Measurements from ENCODE around the gene BCL6.

BCL6 gene

GRCh38 chr3:187745201-187746058 is at the start of gene BCL6:
TSS of gene BCL6 (minus strand) at chr3:187745468. CDS start at chr3:187733693, 11,775 bp downstream.
- DNase-seq (ENCODE audit: low read depth) = peak; percentile 93

DNA sequence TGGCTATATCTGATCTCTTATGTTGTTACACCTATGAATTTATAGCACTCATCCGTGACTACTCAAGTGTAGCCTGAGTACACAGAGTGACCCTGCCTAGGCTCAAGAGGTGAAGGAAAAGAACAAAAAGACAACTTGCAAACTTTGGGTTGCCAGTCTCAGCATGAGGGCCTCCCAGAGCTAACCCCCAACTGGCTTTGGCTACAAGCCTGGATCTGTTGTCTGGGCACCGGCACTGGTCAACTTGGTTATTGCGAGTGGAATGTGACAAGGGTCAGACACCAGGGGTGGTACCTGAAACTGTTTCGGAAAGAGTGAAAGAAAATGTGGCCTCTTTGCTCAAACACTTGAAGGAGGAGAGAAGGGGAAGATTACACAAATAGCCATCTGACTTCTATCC is 49.5 kb upstream of the BCL6 start:
- DNase-seq (ENCODE audit: low read depth) = no peak

DNA sequence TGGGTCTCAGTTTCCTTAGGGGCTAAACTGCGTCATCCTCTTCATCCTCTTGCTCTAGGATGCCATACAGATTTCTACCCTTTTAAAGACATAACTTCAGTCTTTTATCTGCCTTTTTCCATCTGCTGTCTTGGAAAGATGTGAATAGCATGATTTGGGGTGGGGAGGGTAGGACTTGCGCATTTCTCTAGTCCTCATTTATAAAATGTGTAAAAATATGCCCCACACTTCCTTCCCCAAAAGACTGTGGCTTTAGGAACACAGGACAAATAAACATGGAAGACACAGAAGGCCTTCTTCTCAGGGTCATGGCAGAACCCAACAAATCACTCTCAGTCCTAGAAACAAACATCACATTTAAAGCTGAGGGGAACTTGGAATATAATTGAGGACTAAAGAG is 48.4 kb upstream of the BCL6 start:
- DNase-seq (ENCODE audit: low read depth) = no peak

DNA sequence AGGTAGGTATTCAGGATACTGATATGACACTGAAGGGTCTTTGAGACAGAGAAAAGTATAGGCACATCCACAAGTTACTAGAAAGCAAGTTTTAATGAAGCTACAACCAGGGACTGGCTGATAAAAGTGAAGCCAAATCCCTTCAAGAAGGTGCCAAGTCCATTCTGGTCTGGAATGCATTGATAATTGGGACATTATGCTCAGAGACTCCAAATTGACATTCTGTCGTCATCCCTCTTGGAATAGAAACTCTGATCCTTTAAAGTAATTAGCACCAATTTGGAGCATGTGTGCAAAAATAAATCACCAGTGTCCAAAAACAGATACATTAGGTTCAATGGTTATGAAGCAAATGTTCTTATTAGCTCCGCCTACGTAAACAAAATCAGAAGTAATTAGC is 47.3 kb upstream of the BCL6 start:
- no peak for DNase-seq (ENCODE audit: low read depth)

- DNase-seq (ENCODE audit: low read depth) = no peak
These were observed 44.6 kb upstream of the BCL6 start for GRCh38 chr3:187789872-187790271.

GRCh38 chr3:187788984-187789857 is 44.0 kb upstream of the BCL6 start:
- no peak for DNase-seq (ENCODE audit: low read depth)

- DNase-seq (ENCODE audit: low read depth) = no peak
These were observed 37.8 kb upstream of the BCL6 start for GRCh38 chr3:187783098-187783497.

DNA sequence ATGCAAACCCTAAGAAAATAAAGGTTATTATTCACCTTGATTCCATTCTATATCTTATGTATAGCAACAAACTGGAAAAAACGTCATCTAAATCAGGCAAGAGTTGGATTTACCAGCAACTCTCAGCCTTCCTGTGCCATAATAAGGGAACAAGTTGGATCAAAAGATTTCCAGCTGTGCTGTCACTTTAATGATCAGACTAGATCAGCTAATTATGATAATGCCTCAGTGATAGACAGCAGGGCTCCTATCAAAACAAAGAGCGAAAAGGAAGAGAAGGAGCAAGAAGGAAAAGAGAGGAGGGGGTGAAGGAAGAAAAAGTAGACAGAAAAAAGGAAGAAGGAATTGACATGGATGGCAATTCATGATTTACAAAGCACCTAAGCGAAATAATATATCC is 36.7 kb upstream of the BCL6 start:
- no peak for DNase-seq (ENCODE audit: low read depth)

GRCh38 chr3:187781001-187781400 is 35.7 kb upstream of the BCL6 start:
- DNase-seq (ENCODE audit: low read depth) = no peak

DNA sequence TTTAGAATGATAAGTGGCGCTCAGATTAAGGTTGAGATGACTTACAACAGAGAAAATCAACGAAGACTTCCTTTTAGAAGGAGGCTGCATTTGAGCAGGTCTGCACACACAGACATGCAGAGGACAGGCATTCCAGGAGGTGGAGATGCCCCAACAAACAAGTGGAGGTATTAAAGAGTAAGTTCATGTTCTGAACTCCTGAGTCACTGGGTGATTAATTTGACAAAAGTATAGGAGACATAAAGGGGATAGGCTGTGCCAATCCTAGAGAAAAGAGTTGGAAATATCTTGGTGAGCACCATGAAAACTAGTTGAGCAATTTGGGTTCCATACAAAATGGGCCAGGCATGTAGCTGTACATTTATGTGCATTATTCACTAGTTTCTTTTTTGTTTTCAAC is 33.5 kb upstream of the BCL6 start:
- DNase-seq (ENCODE audit: low read depth) = no peak

DNA sequence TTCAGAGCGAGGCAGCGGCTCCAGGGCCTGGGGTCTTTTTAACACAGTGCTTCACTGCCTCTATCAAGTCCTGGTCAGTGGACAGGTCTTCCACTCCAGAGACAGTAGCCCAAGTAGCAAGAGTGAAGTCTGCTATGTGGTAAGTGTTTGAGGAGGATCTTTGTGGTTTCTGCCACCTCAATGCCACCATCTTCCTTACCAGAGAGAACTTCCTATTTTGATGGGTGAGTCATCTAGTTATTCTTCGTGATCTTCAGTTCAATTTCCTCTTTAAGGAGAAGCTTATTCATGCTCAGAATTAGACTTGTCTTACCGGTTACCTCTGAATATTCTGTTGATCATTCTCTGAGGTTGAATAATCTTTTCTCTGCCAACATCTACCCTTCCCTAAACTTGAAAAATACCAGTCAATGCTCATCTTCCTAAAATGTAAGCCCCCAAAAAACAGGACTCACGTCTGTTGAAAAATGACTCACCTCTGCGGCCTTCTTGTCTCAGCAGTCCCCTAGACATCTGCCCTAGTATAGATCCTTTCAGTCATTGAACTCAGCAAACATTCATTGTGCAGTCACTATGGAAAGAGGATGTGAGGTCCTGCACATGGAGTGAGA is 32.2 kb upstream of the BCL6 start:
- DNase-seq (ENCODE audit: low read depth) = no peak

GRCh38 chr3:187775549-187775948 is 30.3 kb upstream of the BCL6 start:
- no peak for DNase-seq (ENCODE audit: low read depth)

GRCh38 chr3:187774185-187774789 is 29.0 kb upstream of the BCL6 start:
- DNase-seq (ENCODE audit: low read depth) = no peak

- no peak for DNase-seq (ENCODE audit: low read depth)
These were observed 28.2 kb upstream of the BCL6 start for GRCh38 chr3:187773233-187774184.

DNA sequence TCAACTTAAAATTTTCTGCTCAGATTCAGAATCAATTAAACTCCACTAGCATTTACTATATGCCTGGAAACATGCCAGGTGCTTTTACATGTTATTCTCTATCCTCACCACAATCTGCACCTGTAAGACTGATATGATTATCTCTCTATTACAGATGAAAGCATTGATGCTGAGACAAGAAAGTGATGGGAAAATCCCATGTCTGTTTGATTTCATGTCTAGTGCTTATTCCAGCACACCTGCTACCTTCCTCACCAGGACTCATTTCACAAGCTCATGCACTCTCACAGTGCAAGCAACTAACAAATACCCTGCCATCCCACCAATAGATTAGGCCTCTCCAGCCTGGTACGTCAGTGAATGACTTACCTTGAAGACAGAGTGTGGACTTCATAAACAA is 25.0 kb upstream of the BCL6 start:
- DNase-seq (ENCODE audit: low read depth) = no peak

GRCh38 chr3:187769771-187770170 is 24.5 kb upstream of the BCL6 start:
- DNase-seq (ENCODE audit: low read depth) = no peak

DNA sequence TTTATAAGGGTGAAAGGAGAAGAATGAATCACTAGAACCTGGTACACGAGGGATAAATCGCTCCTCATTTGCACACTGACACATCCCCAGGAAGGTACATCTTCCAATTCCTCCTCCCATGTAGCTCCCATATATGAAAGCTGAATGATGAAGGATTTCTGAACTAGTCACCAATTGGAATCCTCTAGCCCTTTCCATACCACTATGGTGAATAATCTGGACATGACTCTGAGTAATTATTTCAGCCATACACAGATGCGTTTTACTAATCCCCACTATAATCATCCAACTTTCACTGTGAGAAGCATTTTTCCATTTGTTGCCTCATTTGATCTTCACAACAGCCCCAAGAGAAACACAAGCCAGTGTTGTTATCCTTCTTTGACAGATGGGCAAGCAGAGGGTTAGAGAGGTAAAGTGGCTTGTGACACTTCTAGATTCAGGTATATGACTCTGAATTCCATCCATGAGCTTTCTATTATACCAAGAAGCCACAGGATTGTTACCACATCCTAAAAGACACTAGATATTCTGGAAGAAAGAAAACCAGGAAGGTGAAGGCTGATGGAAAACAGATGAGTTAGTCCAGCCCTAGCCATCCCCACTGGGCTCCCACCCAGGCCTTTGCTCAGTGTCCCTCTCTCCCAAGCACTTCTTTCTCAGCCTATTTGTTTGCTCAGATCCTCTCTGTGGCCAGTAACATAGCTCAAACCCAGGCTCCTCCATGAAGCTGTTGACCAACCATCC is 22.2 kb upstream of the BCL6 start:
- DNase-seq (ENCODE audit: low read depth) = no peak

- no peak for DNase-seq (ENCODE audit: low read depth)
These were observed 20.1 kb upstream of the BCL6 start for GRCh38 chr3:187765342-187765741.

- DNase-seq (ENCODE audit: low read depth) = no peak
These were observed 18.8 kb upstream of the BCL6 start for GRCh38 chr3:187763850-187764648.

DNA sequence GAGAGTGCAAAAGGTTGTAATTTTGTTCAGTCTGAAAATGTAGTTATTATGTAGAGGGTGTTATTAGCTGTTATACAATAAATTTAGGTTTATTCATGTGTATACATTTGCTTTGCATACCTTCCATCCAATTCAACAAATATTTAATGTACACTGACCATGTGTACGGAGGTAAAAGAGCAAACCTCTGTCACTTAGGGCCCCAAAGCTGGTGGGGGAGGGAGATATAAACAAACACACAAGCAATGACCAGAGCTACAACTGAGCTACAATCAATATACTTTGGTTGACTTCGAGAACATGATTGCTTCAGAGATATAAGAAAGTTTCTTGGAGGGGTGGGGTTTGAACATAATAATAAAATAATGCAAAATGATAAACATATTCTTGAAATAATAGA is 17.5 kb upstream of the BCL6 start:
- DNase-seq (ENCODE audit: low read depth) = no peak
